CD4-positive, alpha-beta T cell (primary cell): Measurements from ENCODE around the gene AUNIP. TPM values are rescaled to one million over a fixed set of nuclear protein-coding genes. Genes with fewer than 3 reads are reported as not detected.

Experiments
- ATAC-seq: fragments of 200-7000 bp; cut with Tn5 transposase; one replicate; pipeline ENCODE4 v1.10.0; 2022; ENCODE audit warnings: mild to moderate bottlenecking; ENCODE audit not compliant: poor library complexity
- CTCF ChIA-PET: fragments of 350-600 bp; sonication (Branson Sonifier 250); formaldehyde crosslinking; loops from one replicate; lab custom pipeline; 2021; ENCODE audit warnings: antibody characterized with exemption, inconsistent platforms; lab: Charles Lee
- POLR2A ChIA-PET: fragments of 350-600 bp; sonication (Branson Sonifier 250); formaldehyde crosslinking; loops from one replicate; lab custom pipeline; 2021; ENCODE audit warnings: antibody characterized with exemption, inconsistent platforms; lab: Charles Lee
- DNase-seq, 14 experiments: peaks; one replicate each; pipeline ENCODE4 v3.0.0-alpha.2; 2013 to 2020; ENCODE audit warnings: mixed read lengths in 2 of 14
- H3K27ac ChIP-seq, 2 donors: one replicate each; pipeline versions ENCODE4 v1.5.1 to v1.7.0; 2013; ENCODE audit warnings: low read length in 2 of 2, low read depth in 1 of 2, mild to moderate bottlenecking in 1 of 2
- H3K27me3 ChIP-seq, 2 experiments: 1 replicate in 1 of 2; 2 replicates in 1 of 2; pipeline versions ENCODE4 v1.6.1 to v1.7.0; 2013; ENCODE audit warnings: low read length in 2 of 2, control low read depth in 1 of 2, mild to moderate bottlenecking in 1 of 2, moderate library complexity in 1 of 2; ENCODE audit not compliant: insufficient read depth in 2 of 2, control insufficient read depth in 1 of 2
- H3K36me3 ChIP-seq: one replicate; pipeline ENCODE4 v1.6.1; 2013; ENCODE audit warnings: low read length, control low read depth; ENCODE audit not compliant: insufficient read depth
- H3K4me1 ChIP-seq: one replicate; pipeline ENCODE4 v1.6.1; 2013; ENCODE audit warnings: low read length, control low read depth; ENCODE audit not compliant: insufficient read depth
- H3K4me3 ChIP-seq: one replicate; pipeline ENCODE4 v1.5.1; 2013; ENCODE audit warnings: mild to moderate bottlenecking, low read length, moderate library complexity
- H3K9me3 ChIP-seq, 2 experiments: 1 replicate in 1 of 2; 2 replicates in 1 of 2; pipeline versions ENCODE4 v1.6.1 to v1.7.0; 2013; ENCODE audit warnings: low read length in 2 of 2, mild to moderate bottlenecking in 2 of 2, control low read depth in 1 of 2, moderate library complexity in 1 of 2; ENCODE audit not compliant: control insufficient read depth in 1 of 2, insufficient read depth in 1 of 2
- H3K27ac Mint-ChIP-seq: one replicate; pipeline ENCODE4 v1.8.0; 2020; ENCODE audit warnings: mixed read lengths
- H3K27me3 Mint-ChIP-seq: one replicate; pipeline ENCODE4 v1.8.0; 2021; ENCODE audit warnings: mixed read lengths
- H3K36me3 Mint-ChIP-seq: one replicate; pipeline ENCODE4 v1.8.0; 2021; ENCODE audit warnings: low read depth, mixed read lengths
- H3K4me1 Mint-ChIP-seq: one replicate; pipeline ENCODE4 v1.8.0; 2021; ENCODE audit warnings: low read depth, mixed read lengths
- H3K4me3 Mint-ChIP-seq: one replicate; pipeline ENCODE4 v1.8.0; 2020; ENCODE audit warnings: mild to moderate bottlenecking, mixed read lengths
- H3K9me3 Mint-ChIP-seq: one replicate; pipeline ENCODE4 v1.8.0; 2020; ENCODE audit warnings: mixed read lengths
- CTCF ChIP-seq: fragments of 200-600 bp; IDR thresholded peaks from one replicate; pipeline ENCODE4 v1.8.0; 2022; ENCODE audit warnings: antibody characterized with exemption, mild to moderate bottlenecking
- intact Hi-C, 2 experiments: fragments of 100-400 bp; cut with DNase I in 1 of 2; cut with micrococcal nuclease in 1 of 2; formaldehyde crosslinking; loops; one replicate each; pipeline versions ENCODE4 v1.15.1 to v1.9.0; 2023 to 2025; cut with DNase I, micrococcal nuclease
- total RNA-seq, 174 experiments: library from RNA in 2 of 174; stranded (reverse) in 2 of 174; gene quantifications; one replicate each; pipeline ENCODE4 v1.2.3 and lab custom pipeline; 2021 to 2026

The AUNIP gene
- total RNA-seq, 2 experiments from 2014 or later = not detected

- ChIA-PET CTCF (no interaction called here), POLR2A (no interaction called here)
- DNase-seq (no peak), ATAC-seq (no peak)
- Histone ChIP-seq H3K27ac (no peak overlapping the region), H3K9me3 (no peaks in the 10 kb centered on the region), H3K4me3 (no peak overlapping the region), H3K27me3 (no peaks in the 10 kb centered on the region), H3K36me3 (no peaks in the 10 kb centered on the region), H3K4me1 (peaks cover 17% of the 10 kb centered on the region)
- Mint-ChIP-seq H3K36me3 (no peaks in the 10 kb centered on the region), H3K4me1 (peaks cover 10% of the 10 kb centered on the region), H3K27ac (no peak overlapping the region), H3K27me3 (no peaks in the 10 kb centered on the region), H3K9me3 (no peaks in the 10 kb centered on the region), H3K4me3 (peak overlapping the region; percentile 7)
- no peak for TF ChIP-seq CTCF
- intact Hi-C loops = no loop called here
Measured at GRCh38 chr1:25873120-25873519, 13.9 kb upstream of the AUNIP start.

GRCh38 chr1:25872713-25873112 lies 13.5 kb upstream of the AUNIP start:
- Histone ChIP-seq H3K36me3 (no peaks in the 10 kb centered on the region), H3K9me3 (no peaks in the 10 kb centered on the region), H3K27me3 (no peaks in the 10 kb centered on the region), H3K27ac (no peak overlapping the region), H3K4me1 (peaks cover 17% of the 10 kb centered on the region), H3K4me3 (no peak overlapping the region)
- DNase-seq (no peak), ATAC-seq (no peak)
- Mint-ChIP-seq H3K9me3 (no peaks in the 10 kb centered on the region), H3K4me1 (peaks cover 10% of the 10 kb centered on the region), H3K27ac (no peak overlapping the region), H3K36me3 (no peaks in the 10 kb centered on the region), H3K27me3 (no peaks in the 10 kb centered on the region), H3K4me3 (peak overlapping the region; percentile 7)
- POLR2A ChIA-PET = no interaction called here
- intact Hi-C loops = no loop called here
- CTCF ChIA-PET = no interaction called here
- no peak for TF ChIP-seq CTCF

- intact Hi-C loops = loop anchor here in 1 of 2 experiments (1.0 kb wide), 1 partner anchor 96 kb away; no protein-coding TSS in a partner anchor
- ChIA-PET POLR2A (no interaction called here), CTCF (no interaction called here)
- Mint-ChIP-seq H3K4me3 (no peak overlapping the region), H3K4me1 (peaks cover 10% of the 10 kb centered on the region), H3K27ac (no peak overlapping the region), H3K27me3 (no peaks in the 10 kb centered on the region), H3K36me3 (no peaks in the 10 kb centered on the region), H3K9me3 (no peaks in the 10 kb centered on the region)
- peaks cover 17% of the 10 kb centered on the region for H3K4me1 ChIP-seq
- H3K4me3 ChIP-seq = no peak overlapping the region
- no peaks in the 10 kb centered on the region for H3K27me3 ChIP-seq
- no peak for ATAC-seq
- DNase-seq = no peak
- no peak overlapping the region for H3K27ac ChIP-seq
- no peak for TF ChIP-seq CTCF
- no peaks in the 10 kb centered on the region for H3K36me3 ChIP-seq
- no peaks in the 10 kb centered on the region for H3K9me3 ChIP-seq
Measured at GRCh38 chr1:25871704-25872494, 12.6 kb upstream of the AUNIP start.
